Measurements from ENCODE around the gene SPSB4.

The SPSB4 gene

DNA sequence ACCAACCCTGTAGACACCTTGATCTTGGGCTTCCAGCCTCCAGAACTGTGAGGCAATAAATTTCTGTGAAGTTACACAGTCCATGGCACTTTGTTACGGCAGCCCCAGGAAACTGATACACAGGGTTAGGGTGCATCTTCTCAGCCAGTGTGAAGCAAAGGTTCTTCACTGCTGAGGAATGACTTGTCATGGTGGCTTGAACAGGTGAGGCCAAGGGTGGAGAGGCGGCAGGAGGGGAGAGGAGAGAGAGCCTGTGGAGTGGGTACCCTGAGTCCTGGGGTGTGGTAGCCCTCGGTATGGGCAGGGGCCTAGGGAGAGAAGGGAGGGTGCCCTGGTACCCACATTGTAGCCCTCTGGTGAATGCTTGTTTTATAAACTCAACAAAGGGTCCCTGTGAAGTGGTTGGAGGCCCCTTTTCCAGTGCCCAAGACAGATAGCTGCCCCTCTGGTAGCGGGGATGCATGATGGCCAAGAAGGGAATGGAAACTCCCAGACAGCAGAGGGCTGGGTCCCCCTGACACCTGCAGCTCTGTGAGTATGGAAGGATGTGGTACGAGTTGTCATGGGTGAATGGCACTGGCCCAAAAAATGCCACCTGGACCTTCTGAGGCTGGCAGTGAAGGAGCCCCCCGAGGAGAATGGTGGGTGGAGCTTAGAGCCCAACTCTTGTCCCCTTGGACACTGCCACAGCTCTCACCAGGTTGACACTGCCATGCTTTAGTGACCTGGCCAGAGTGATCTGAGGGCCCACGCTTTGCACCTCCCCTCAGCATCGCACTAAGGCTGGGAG, 49.6 kb downstream of the SPSB4 start:
- TF ChIP-seq CTCF (IDR thresholded peaks at IDR 0.05; ENCODE audit: control insufficient read depth, extremely low read depth, insufficient read depth), result no peak
- no peak overlapping the region for H3K4me3 ChIP-seq (ENCODE audit: low read depth, low read length)
- DNase-seq (ENCODE audit: low read depth), result no peak

GRCh38 chr3:141102372-141102771, 51.2 kb downstream of the SPSB4 start:
- TF ChIP-seq CTCF (IDR thresholded peaks at IDR 0.05; ENCODE audit: control insufficient read depth, extremely low read depth, insufficient read depth), result no peak
- H3K4me3 ChIP-seq (ENCODE audit: low read depth, low read length), result no peak overlapping the region
- no peak for DNase-seq (ENCODE audit: low read depth)

- TF ChIP-seq CTCF (IDR thresholded peaks at IDR 0.05; ENCODE audit: control insufficient read depth, extremely low read depth, insufficient read depth), result no peak
- DNase-seq (ENCODE audit: low read depth), result no peak
- H3K4me3 ChIP-seq (ENCODE audit: low read depth, low read length), result no peak overlapping the region
Measured at GRCh38 chr3:141103067-141103466, 51.9 kb downstream of the SPSB4 start.

DNA sequence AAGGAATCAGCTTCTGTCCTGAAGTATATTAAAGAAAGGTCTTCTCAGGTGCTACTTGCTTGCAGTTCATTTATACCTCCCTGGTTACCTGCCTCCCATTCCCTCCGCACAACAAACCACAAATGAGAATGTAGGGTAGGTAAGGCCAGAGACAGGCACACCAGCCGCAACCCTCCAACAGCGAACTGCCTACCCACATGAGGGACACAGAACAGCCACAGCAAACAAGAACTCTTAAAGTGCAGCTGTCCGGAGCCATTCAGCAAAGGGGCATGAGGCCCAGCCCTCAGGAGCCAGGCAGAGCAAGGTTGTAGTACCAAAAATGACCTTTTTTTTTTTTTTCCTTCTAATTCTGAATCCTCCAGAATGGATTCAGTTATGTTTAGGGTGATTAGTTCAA, 52.4 kb downstream of the SPSB4 start:
- TF ChIP-seq CTCF (IDR thresholded peaks at IDR 0.05; ENCODE audit: control insufficient read depth, extremely low read depth, insufficient read depth), result no peak
- no peak for DNase-seq (ENCODE audit: low read depth)
- no peak overlapping the region for H3K4me3 ChIP-seq (ENCODE audit: low read depth, low read length)

- H3K4me3 ChIP-seq (ENCODE audit: low read depth, low read length), result no peak overlapping the region
- TF ChIP-seq CTCF (IDR thresholded peaks at IDR 0.05; ENCODE audit: control insufficient read depth, extremely low read depth, insufficient read depth), result no peak
- DNase-seq (ENCODE audit: low read depth), result no peak
Measured at GRCh38 chr3:141104151-141104821, 53.1 kb downstream of the SPSB4 start.

GRCh38 chr3:141105828-141106628, 54.9 kb downstream of the SPSB4 start:
- peak; percentile 72 for DNase-seq (ENCODE audit: low read depth)
- TF ChIP-seq CTCF (IDR thresholded peaks at IDR 0.05; ENCODE audit: control insufficient read depth, extremely low read depth, insufficient read depth), result peak; percentile 80
- H3K4me3 ChIP-seq (ENCODE audit: low read depth, low read length), result no peak overlapping the region

Data from LNCaP clone FGC (cell line).